GM23248 (cell line): Measurements from ENCODE around the gene LENG9. TPM values are rescaled to one million over a fixed set of nuclear protein-coding genes. Genes with fewer than 3 reads are reported as not detected.

ENCODE experiments used
- DNase-seq: peaks from one replicate; pipeline ENCODE4 v3.0.0-alpha.2; 2015
- H2AFZ ChIP-seq: fragments of 200-600 bp; sonication (generic); 2 replicates; pipeline ENCODE4 v1.6.1; 2016; ENCODE audit warnings: antibody characterized with exemption
- H3F3A ChIP-seq: fragments of 200-600 bp; sonication (generic); 2 replicates; pipeline ENCODE4 v1.6.1; 2016; ENCODE audit warnings: mild to moderate bottlenecking, antibody characterized with exemption, mixed run types; ENCODE audit not compliant: insufficient read depth
- H3K27ac ChIP-seq: fragments of 200-600 bp; sonication (generic); 2 replicates; pipeline ENCODE4 v1.5.1; 2016; ENCODE audit warnings: mild to moderate bottlenecking
- H3K27me3 ChIP-seq: fragments of 200-600 bp; sonication (generic); replicated peaks from 2 replicates; pipeline ENCODE4 v1.6.1; 2016; ENCODE audit warnings: mild to moderate bottlenecking; ENCODE audit not compliant: insufficient read depth
- H3K36me3 ChIP-seq: fragments of 200-600 bp; sonication (generic); 2 replicates; pipeline ENCODE4 v1.6.1; 2016; ENCODE audit warnings: low read depth, mild to moderate bottlenecking
- H3K4me1 ChIP-seq: fragments of 200-600 bp; sonication (generic); 2 replicates; pipeline ENCODE4 v1.6.1; 2016; ENCODE audit warnings: mild to moderate bottlenecking; ENCODE audit not compliant: insufficient read depth
- H3K4me2 ChIP-seq: fragments of 200-600 bp; sonication (generic); one replicate; pipeline ENCODE4 v1.6.1; 2016; ENCODE audit warnings: mild to moderate bottlenecking; ENCODE audit not compliant: unreplicated experiment
- H3K4me3 ChIP-seq: fragments of 200-600 bp; sonication (generic); 2 replicates; pipeline ENCODE4 v1.5.1; 2016; ENCODE audit warnings: mild to moderate bottlenecking
- H3K79me2 ChIP-seq: fragments of 200-600 bp; sonication (generic); 2 replicates; pipeline ENCODE4 v1.6.1; 2016; ENCODE audit warnings: mild to moderate bottlenecking; ENCODE audit not compliant: insufficient read depth
- H3K9ac ChIP-seq: fragments of 200-600 bp; sonication (generic); 2 replicates; pipeline ENCODE4 v1.6.1; 2016; ENCODE audit warnings: mild to moderate bottlenecking
- H3K9me2 ChIP-seq: fragments of 200-600 bp; sonication (generic); 2 replicates; pipeline ENCODE4 v1.6.1; 2016; ENCODE audit warnings: mixed run types, mild to moderate bottlenecking, moderate library complexity; ENCODE audit not compliant: insufficient read depth
- H3K9me3 ChIP-seq: fragments of 200-600 bp; sonication (generic); one replicate; pipeline ENCODE4 v1.6.1; 2017; ENCODE audit warnings: low read depth
- H4K20me1 ChIP-seq: fragments of 200-600 bp; sonication (generic); 2 replicates; pipeline ENCODE4 v1.6.0; 2016; ENCODE audit not compliant: insufficient read depth
- EZH2 ChIP-seq: fragments of 200-600 bp; sonication (generic); IDR thresholded peaks from 2 replicates; pipeline ENCODE4 v1.6.1; 2018; ENCODE audit warnings: antibody characterized with exemption, mild to moderate bottlenecking; ENCODE audit not compliant: insufficient read depth, poor library complexity, severe bottlenecking
- EZH2phosphoT487 ChIP-seq: fragments of 200-600 bp; sonication (generic); IDR thresholded peaks from 2 replicates; pipeline ENCODE4 v1.6.1; 2018; ENCODE audit warnings: antibody characterized with exemption, moderate library complexity, mild to moderate bottlenecking, low read depth; ENCODE audit not compliant: insufficient read depth
- WGBS, 2 experiments: methylation state at CpG; one replicate each; pipeline ENCODE4 v1.1.6; 2015 to 2017; ENCODE audit warnings: low lambda C conversion rate in 2 of 2, low coverage in 1 of 2; ENCODE audit errors: missing lambda C conversion rate in 2 of 2; 5-methylcytosine and 5-hydroxymethylcytosine counted together
- in situ Hi-C: fragments of 300-500 bp; cut with MboI; formaldehyde crosslinking; loops from 2 replicates; pipeline ENCODE4 v1.15.0; 2020
- polyA plus RNA-seq: library from polyadenylated mRNA; unstranded; fragments of >200 nt; fragmentation: Nextera tagmentation; extraction: Ambion mirVana; gene quantifications from 2 replicates; pipeline ENCODE4 v1.2.1, GENCODE V29; 2016
- total RNA-seq: library from RNA; depleted of rRNA; stranded (reverse); fragments of >200 nt; shearing (Covaris generic); gene quantifications from 2 replicates; pipeline ENCODE4 v1.2.3, GENCODE V29; 2014

LENG9 gene
- total and polyA plus RNA-seq, 2 experiments from 2014 or later = 0.41 to 13.5 TPM

DNA sequence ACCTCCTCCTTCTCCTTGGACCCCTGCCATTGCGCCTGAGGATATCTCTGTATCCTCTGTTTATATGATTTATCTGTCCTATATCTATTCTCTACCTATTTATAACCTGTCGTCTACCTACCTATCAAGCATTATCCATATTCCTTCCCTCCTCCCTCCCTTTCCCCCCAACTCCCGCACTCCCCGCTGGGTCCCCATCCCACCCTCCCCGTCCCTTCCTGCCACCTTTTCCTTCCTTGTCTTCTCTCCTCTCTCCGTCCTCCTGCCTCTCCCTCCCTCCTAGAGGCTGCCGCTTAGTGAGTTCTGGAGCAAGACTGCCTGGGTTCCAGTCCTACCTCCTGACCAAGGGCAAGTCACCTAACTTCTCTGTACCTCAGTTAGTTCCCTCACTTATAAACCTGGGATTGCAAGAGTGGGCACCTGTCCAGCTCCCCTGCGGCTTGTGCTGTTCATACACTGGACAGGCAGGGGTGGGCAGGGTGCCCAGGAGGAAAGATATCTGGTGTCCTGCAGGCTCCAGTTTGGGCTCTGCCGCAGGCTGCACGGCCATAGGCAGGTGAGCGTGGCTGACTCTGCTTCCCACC lies 32.2 kb downstream of the LENG9 start:
- H3F3A ChIP-seq = no peaks in the 10 kb centered on the region
- no peak overlapping the region for H3K4me3 ChIP-seq
- no peak overlapping the region for H3K4me2 ChIP-seq
- H3K9me3 ChIP-seq = no peaks in the 10 kb centered on the region
- no peaks in the 10 kb centered on the region for H3K36me3 ChIP-seq
- DNase-seq = no peak
- no peaks in the 10 kb centered on the region for H3K4me1 ChIP-seq
- H4K20me1 ChIP-seq = no peaks in the 10 kb centered on the region
- WGBS, 2 experiments = 34 to 46% methylated on average over 6 to 11 of the region's 11 CpGs
- no peaks in the 10 kb centered on the region for H3K79me2 ChIP-seq
- H3K9ac ChIP-seq = no peak overlapping the region
- no peak for TF ChIP-seq EZH2
- TF ChIP-seq EZH2phosphoT487 = no peak
- no peak overlapping the region for H2AFZ ChIP-seq
- in situ Hi-C loops = no loop called here
- H3K9me2 ChIP-seq = no peaks in the 10 kb centered on the region
- H3K27me3 ChIP-seq = no peaks in the 10 kb centered on the region
- no peak overlapping the region for H3K27ac ChIP-seq

DNA sequence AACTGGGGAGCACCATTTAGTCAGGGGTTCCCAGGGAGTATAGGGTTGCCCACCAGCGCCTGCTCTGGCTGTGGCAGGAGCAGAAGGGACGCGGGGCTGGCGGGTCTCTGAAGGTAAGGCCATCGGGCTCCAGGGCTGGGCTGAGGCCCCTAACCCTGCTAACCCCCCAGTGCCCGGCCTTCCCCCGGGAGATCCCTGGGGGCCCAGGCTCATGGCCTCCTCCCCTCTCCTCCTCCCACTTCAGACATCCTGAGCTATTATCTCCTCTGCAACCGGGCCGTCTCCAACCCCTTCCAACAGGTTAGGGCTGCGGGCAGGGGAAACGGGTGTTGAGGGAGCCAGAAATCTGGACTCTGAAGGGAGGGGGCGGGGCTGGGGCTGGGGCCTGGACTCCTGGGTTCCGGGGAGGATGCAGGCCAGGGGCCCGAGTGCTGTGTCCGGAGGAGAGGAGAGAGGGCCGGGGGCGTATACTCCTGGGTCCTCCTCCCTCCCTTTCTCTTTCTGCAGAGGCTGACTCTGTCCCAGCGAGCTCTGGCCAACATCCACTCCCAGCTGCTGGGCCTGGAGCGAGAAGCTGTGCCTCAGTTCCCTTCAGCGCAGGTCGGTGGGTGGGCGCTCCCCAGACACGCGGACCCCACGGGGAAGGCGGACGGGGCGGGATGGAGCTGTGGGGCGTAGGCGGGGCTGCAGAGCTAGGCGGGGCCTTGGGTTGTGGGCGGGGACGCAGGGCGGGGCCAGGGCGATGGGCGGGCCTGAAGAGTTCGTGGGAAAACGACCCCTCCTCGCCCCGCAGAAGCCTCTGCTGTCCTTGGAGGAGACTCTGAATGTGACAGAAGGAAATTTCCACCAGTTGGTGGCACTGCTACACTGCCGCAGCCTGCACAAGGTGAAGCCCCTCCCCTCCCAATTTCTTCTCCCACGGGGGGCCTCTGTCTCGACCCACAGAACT lies 33.0 kb downstream of the LENG9 start:
- in situ Hi-C loops = no loop called here
- Histone ChIP-seq H3K4me3 (no peak overlapping the region), H3K4me1 (no peaks in the 10 kb centered on the region), H3K36me3 (no peaks in the 10 kb centered on the region), H3K9me3 (no peaks in the 10 kb centered on the region), H3K9me2 (no peaks in the 10 kb centered on the region), H3K27me3 (no peaks in the 10 kb centered on the region; the same call in 1 of the 2 replicates), H2AFZ (no peak overlapping the region), H3K9ac (no peak overlapping the region), H3K79me2 (no peaks in the 10 kb centered on the region), H4K20me1 (no peaks in the 10 kb centered on the region), H3F3A (no peaks in the 10 kb centered on the region), H3K27ac (no peak overlapping the region), H3K4me2 (no peak overlapping the region)
- peak; percentile 55 for DNase-seq
- 6 to 11% methylated on average over 25 to 43 of the region's 43 CpGs for WGBS, 2 experiments
- TF ChIP-seq EZH2phosphoT487 (no peak), EZH2 (no peak)

GRCh38 chr19:54429545-54430227 lies 33.9 kb downstream of the LENG9 start:
- H3K27me3 ChIP-seq = no peaks in the 10 kb centered on the region; the same call in 1 of the 2 replicates
- H4K20me1 ChIP-seq = no peaks in the 10 kb centered on the region
- no peak for DNase-seq
- H3K4me2 ChIP-seq = no peak overlapping the region
- no peaks in the 10 kb centered on the region for H3K9me3 ChIP-seq
- TF ChIP-seq EZH2 = no peak
- no peak for TF ChIP-seq EZH2phosphoT487
- H2AFZ ChIP-seq = no peak overlapping the region
- H3K9me2 ChIP-seq = no peaks in the 10 kb centered on the region
- H3K79me2 ChIP-seq = no peaks in the 10 kb centered on the region
- in situ Hi-C loops = no loop called here
- no peak overlapping the region for H3K4me3 ChIP-seq
- 23 to 25% methylated on average over 12 to 13 of the region's 13 CpGs for WGBS, 2 experiments
- H3K9ac ChIP-seq = no peak overlapping the region
- H3K4me1 ChIP-seq = no peaks in the 10 kb centered on the region
- H3K27ac ChIP-seq = no peak overlapping the region
- no peaks in the 10 kb centered on the region for H3F3A ChIP-seq
- no peaks in the 10 kb centered on the region for H3K36me3 ChIP-seq

GRCh38 chr19:54429176-54429495 lies 34.4 kb downstream of the LENG9 start:
- H3K9me3 ChIP-seq = no peaks in the 10 kb centered on the region
- no peak overlapping the region for H3K9ac ChIP-seq
- in situ Hi-C loops = no loop called here

More at GRCh38 chr19:54429176-54429495, 34.4 kb downstream of the LENG9 start:
- no peaks in the 10 kb centered on the region for H3K36me3 ChIP-seq
- no peak for DNase-seq
- no peak overlapping the region for H3K4me2 ChIP-seq
- TF ChIP-seq EZH2phosphoT487 (no peak), EZH2 (no peak)
- no peaks in the 10 kb centered on the region for H3K79me2 ChIP-seq
- H4K20me1 ChIP-seq = no peaks in the 10 kb centered on the region
- no peak overlapping the region for H3K4me3 ChIP-seq
- H3K27ac ChIP-seq = no peak overlapping the region
- WGBS, 2 experiments = 15 to 16% methylated on average over 8 of the region's 8 CpGs
- no peaks in the 10 kb centered on the region; the same call in 1 of the 2 replicates for H3K27me3 ChIP-seq
- no peaks in the 10 kb centered on the region for H3K9me2 ChIP-seq
- no peak overlapping the region for H2AFZ ChIP-seq
- no peaks in the 10 kb centered on the region for H3K4me1 ChIP-seq
- no peaks in the 10 kb centered on the region for H3F3A ChIP-seq
